CD14-positive monocyte (primary cell): ENCODE data around the gene GIGYF2. TPM values are rescaled to one million over a fixed set of nuclear protein-coding genes. Genes with fewer than 3 reads are reported as not detected.

Experiments
- DNase-seq, 3 donors: peaks; one replicate each; pipeline ENCODE4 v3.0.0-alpha.2; 2011 to 2022
- H2AFZ ChIP-seq: 2 replicates; pipeline ENCODE4 v1.6.0; 2012; ENCODE audit warnings: mild to moderate bottlenecking, low read depth, low read length, inconsistent platforms; ENCODE audit not compliant: insufficient read depth, poor library complexity, severe bottlenecking
- H3K27ac ChIP-seq, 2 donors: 1 replicate in 1 of 2; 2 replicates in 1 of 2; pipeline ENCODE4 v1.5.1; 2012 to 2013; ENCODE audit warnings: low read length in 2 of 2, control low read depth in 1 of 2, inconsistent platforms in 1 of 2, low read depth in 1 of 2, mild to moderate bottlenecking in 1 of 2
- H3K27me3 ChIP-seq, 2 donors: one replicate each; pipeline versions ENCODE4 v1.6.0 to v1.6.1; 2011 to 2013; ENCODE audit warnings: low read length in 2 of 2; ENCODE audit not compliant: control insufficient read depth in 2 of 2, insufficient read depth in 2 of 2
- H3K36me3 ChIP-seq, 2 donors: replicated peaks in 1 of 2; 1 replicate in 1 of 2; 2 replicates in 1 of 2; pipeline versions ENCODE4 v1.5.1 to v1.6.1; 2012 to 2013; ENCODE audit warnings: low read length in 2 of 2, control low read depth in 1 of 2, inconsistent platforms in 1 of 2, mild to moderate bottlenecking in 1 of 2; ENCODE audit not compliant: insufficient read depth in 2 of 2, control insufficient read depth in 1 of 2
- H3K4me1 ChIP-seq, 2 donors: 1 replicate in 1 of 2; 2 replicates in 1 of 2; pipeline versions ENCODE4 v1.5.1 to v1.6.1; 2012 to 2013; ENCODE audit warnings: low read length in 2 of 2, control low read depth in 1 of 2, inconsistent platforms in 1 of 2, mild to moderate bottlenecking in 1 of 2, moderate library complexity in 1 of 2; ENCODE audit not compliant: insufficient read depth in 2 of 2, control insufficient read depth in 1 of 2
- H3K4me2 ChIP-seq: replicated peaks from 2 replicates; pipeline ENCODE3; 2012; ENCODE audit warnings: low read length, moderate library complexity, mild to moderate bottlenecking; ENCODE audit not compliant: poor library complexity, severe bottlenecking; ENCODE audit errors: extremely low read depth
- H3K4me3 ChIP-seq, 3 experiments: fragments of 200-600 bp in 1 of 3; sonication (generic) in 1 of 3; replicated peaks in 1 of 3; 1 replicate in 2 of 3; 2 replicates in 1 of 3; pipeline ENCODE4 v1.5.1; 2011 to 2013; ENCODE audit warnings: low read length in 3 of 3, mild to moderate bottlenecking in 3 of 3, control low read depth in 2 of 3, low read depth in 2 of 3, inconsistent platforms in 1 of 3, moderate library complexity in 1 of 3
- H3K79me2 ChIP-seq: 2 replicates; pipeline ENCODE4 v1.6.0; 2012; ENCODE audit warnings: mild to moderate bottlenecking, control low read depth, inconsistent platforms, low read length, moderate library complexity; ENCODE audit not compliant: insufficient read depth
- H3K9ac ChIP-seq: 2 replicates; pipeline ENCODE4 v1.6.0; 2017; ENCODE audit warnings: low read length, mild to moderate bottlenecking; ENCODE audit not compliant: insufficient read depth, poor library complexity, severe bottlenecking
- H3K9me3 ChIP-seq, 2 donors: replicated peaks in 1 of 2; 1 replicate in 1 of 2; 2 replicates in 1 of 2; pipeline versions ENCODE4 v1.5.1 to v1.6.1; 2012 to 2013; ENCODE audit warnings: low read length in 2 of 2, control low read depth in 1 of 2; ENCODE audit not compliant: control insufficient read depth in 1 of 2, insufficient read depth in 1 of 2
- H4K20me1 ChIP-seq: 2 replicates; pipeline ENCODE4 v1.6.0; 2012; ENCODE audit warnings: mild to moderate bottlenecking, low read length, control low read depth, moderate library complexity; ENCODE audit not compliant: insufficient read depth
- H3K27ac Mint-ChIP-seq, 7 donors: one replicate each; pipeline ENCODE4 v1.8.0; 2020; ENCODE audit warnings: mild to moderate bottlenecking in 7 of 7, mixed read lengths in 7 of 7, moderate library complexity in 6 of 7, inconsistent platforms in 2 of 7
- H3K27me3 Mint-ChIP-seq, 3 donors: one replicate each; pipeline ENCODE4 v1.8.0; 2021 to 2022; ENCODE audit warnings: low read depth in 3 of 3, mild to moderate bottlenecking in 3 of 3, mixed read lengths in 3 of 3, moderate library complexity in 3 of 3, inconsistent platforms in 1 of 3
- H3K36me3 Mint-ChIP-seq, 2 donors: one replicate each; pipeline ENCODE4 v1.8.0; 2020; ENCODE audit warnings: mixed read lengths in 2 of 2, inconsistent platforms in 1 of 2, mild to moderate bottlenecking in 1 of 2
- H3K4me1 Mint-ChIP-seq: one replicate; pipeline ENCODE4 v1.8.0; 2020; ENCODE audit warnings: mild to moderate bottlenecking, mixed read lengths
- H3K4me3 Mint-ChIP-seq, 2 donors: one replicate each; pipeline ENCODE4 v1.8.0; 2020; ENCODE audit warnings: mild to moderate bottlenecking in 2 of 2, mixed read lengths in 2 of 2, moderate library complexity in 1 of 2
- H3K9me3 Mint-ChIP-seq, 7 donors: one replicate each; pipeline ENCODE4 v1.8.0; 2020 to 2022; ENCODE audit warnings: mixed read lengths in 7 of 7, mild to moderate bottlenecking in 6 of 7, moderate library complexity in 6 of 7, inconsistent platforms in 2 of 7
- CTCF ChIP-seq: fragments of 200-600 bp; IDR thresholded peaks from one replicate; pipeline ENCODE4 v1.8.0; 2022; ENCODE audit warnings: antibody characterized with exemption, mild to moderate bottlenecking
- WGBS: methylation state at CpG from one replicate; pipeline ENCODE4 v1.1.5; 2013; ENCODE audit warnings: missing lambda C conversion rate; ENCODE audit not compliant: insufficient coverage; 5-methylcytosine and 5-hydroxymethylcytosine counted together
- intact Hi-C, 2 donors: fragments of 100-400 bp; cut with micrococcal nuclease; formaldehyde crosslinking; loops; one replicate each; pipeline versions ENCODE4 v1.15.0 to v1.15.1; 2023
- polyA plus RNA-seq, 3 donors: library from polyadenylated mRNA; depleted of rRNA in 1 of 3; unstranded in 2 of 3; stranded (reverse) in 1 of 3; fragments of 300-500 nt in 2 of 3; fragments of >200 nt in 1 of 3; fragmentation: Illumina TruSeq in 2 of 3; gene quantifications; 1 replicate in 2 of 3; 2 replicates in 1 of 3; pipeline ENCODE4 v1.2.3, GENCODE V29; 2012 to 2021

GIGYF2 gene
- polyA plus RNA-seq, 3 donors, result 7.7 to 20.7 (median 17.3) TPM

GRCh38 chr2:232870018-232870765 lies 173.1 kb downstream of the GIGYF2 start, which contains the start of gene SNORC:
SNORC (plus strand) TSS chr2:232870264; CDS start chr2:232870342, 78 bp downstream.
- no peaks in the 10 kb centered on the region for H3K36me3 Mint-ChIP-seq
- intact Hi-C loops, result no loop called here
- H3K27me3 Mint-ChIP-seq, result peaks cover 7 to 12% (median 10%) of the 10 kb centered on the region in 3 donors
- Histone ChIP-seq H3K27ac (no peak within 1 kb of the TSS), H3K9me3 (no peaks in the 10 kb centered on the region), H3K4me2 (no peak within 1 kb of the TSS), H3K27me3 (peaks cover 0 to 5% of the 10 kb centered on the region in 2 donors), H3K9ac (no peak within 1 kb of the TSS), H3K36me3 (no peaks in the 10 kb centered on the region), H2AFZ (no peak within 1 kb of the TSS), H3K79me2 (no peaks in the 10 kb centered on the region), H4K20me1 (no peaks in the 10 kb centered on the region), H3K4me1 (peaks cover 13 to 14% of the 10 kb centered on the region in 2 donors), H3K4me3 (no peak within 1 kb of the TSS)
- H3K4me3 Mint-ChIP-seq, result no peak within 1 kb of the TSS
- H3K27ac Mint-ChIP-seq, result peak within 1 kb of the TSS in 3 of 7 donors; percentile 54 to 69 (median 64)
- peaks cover 0 to 2% (median 0%) of the 10 kb centered on the region in 7 donors for H3K9me3 Mint-ChIP-seq
- 96% methylated on average over 15 of the region's 21 CpGs for WGBS
- H3K4me1 Mint-ChIP-seq, result peaks cover 16% of the 10 kb centered on the region
- DNase-seq, result no peak
- TF ChIP-seq CTCF, result no peak

DNA sequence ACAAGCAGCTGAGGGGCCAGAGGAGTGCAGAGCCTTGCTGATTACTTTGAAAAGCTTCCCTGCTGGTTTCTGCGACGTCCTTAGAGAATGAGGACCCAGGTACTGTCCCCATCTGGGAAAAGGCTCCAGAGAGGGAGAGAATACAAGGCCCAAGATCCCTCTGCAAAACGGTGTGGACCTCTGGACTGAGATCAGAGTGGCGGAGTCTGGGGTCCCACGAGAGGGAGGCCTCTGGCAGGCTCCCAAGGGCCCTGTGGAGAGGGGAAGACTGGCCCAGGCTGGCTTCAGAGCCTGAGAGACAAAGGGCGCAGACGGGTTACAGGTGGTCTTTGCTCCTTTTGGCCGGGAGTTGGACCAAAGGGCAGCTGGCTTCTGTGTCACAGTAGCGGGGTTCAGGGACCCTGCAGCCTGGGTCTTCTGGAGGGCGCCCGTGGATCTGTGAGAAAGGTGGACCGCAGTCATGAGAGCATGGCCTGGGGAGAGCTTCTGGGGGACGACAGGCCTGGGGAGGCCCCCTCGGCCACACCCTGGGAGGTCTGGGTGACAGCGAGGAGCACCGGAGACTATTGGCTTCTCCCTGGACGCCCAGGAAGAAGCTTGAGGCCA lies 173.7 kb downstream of the GIGYF2 start:
- H3K27ac Mint-ChIP-seq, result peak overlapping the region in 1 of 7 donors; percentile 69
- peaks cover 14 to 17% (median 16%) of the 10 kb centered on the region in 3 donors for H3K27me3 Mint-ChIP-seq
- H3K4me3 Mint-ChIP-seq, result no peak overlapping the region
- H3K9me3 Mint-ChIP-seq, result peaks cover 0 to 7% (median 0%) of the 10 kb centered on the region in 7 donors
- Histone ChIP-seq H3K4me3 (no peak overlapping the region), H3K9me3 (no peaks in the 10 kb centered on the region), H3K4me1 (peaks cover 17 to 20% of the 10 kb centered on the region in 2 donors), H3K27ac (no peak overlapping the region), H3K4me2 (no peak overlapping the region), H4K20me1 (no peaks in the 10 kb centered on the region), H2AFZ (no peak overlapping the region), H3K9ac (no peak overlapping the region), H3K27me3 (peaks cover 5 to 12% of the 10 kb centered on the region in 2 donors), H3K36me3 (no peaks in the 10 kb centered on the region), H3K79me2 (no peaks in the 10 kb centered on the region)
- TF ChIP-seq CTCF, result no peak
- peaks cover 22% of the 10 kb centered on the region for H3K4me1 Mint-ChIP-seq
- no peak for DNase-seq
- intact Hi-C loops, result no loop called here
- H3K36me3 Mint-ChIP-seq, result no peaks in the 10 kb centered on the region
- 89% methylated on average over 14 of the region's 17 CpGs for WGBS
